ENCODE data around the gene PITPNB. TPM values are rescaled to one million over a fixed set of nuclear protein-coding genes. Genes with fewer than 3 reads are reported as not detected.

Gene PITPNB
- total RNA-seq, 1 donor from 2014 or later = 16.3 TPM

GRCh38 chr22:27805841-27806240 lies 113.2 kb downstream of the PITPNB start:
- H3K4me3 ChIP-seq (ENCODE audit: low read depth, low read length) = no peak overlapping the region
- no peak for DNase-seq (ENCODE audit: low read depth)
- no peak for TF ChIP-seq CTCF (conservative IDR thresholded peaks at IDR 0.05; ENCODE audit: low read depth, low read length)

GRCh38 chr22:27804470-27805297 lies 114.4 kb downstream of the PITPNB start:
- no peak for DNase-seq (ENCODE audit: low read depth)
- TF ChIP-seq CTCF (conservative IDR thresholded peaks at IDR 0.05; ENCODE audit: low read depth, low read length) = peak; percentile 71

GRCh38 chr22:27803841-27804415 lies 115.1 kb downstream of the PITPNB start:
- no peak for TF ChIP-seq CTCF (conservative IDR thresholded peaks at IDR 0.05; ENCODE audit: low read depth, low read length)
- no peak for DNase-seq (ENCODE audit: low read depth)
- H3K4me3 ChIP-seq (ENCODE audit: low read depth, low read length) = no peak overlapping the region

More at GRCh38 chr22:27804470-27805297, 114.4 kb downstream of the PITPNB start:
- H3K4me3 ChIP-seq (ENCODE audit: low read depth, low read length) = no peak overlapping the region

- peak overlapping the region; percentile 60 for H3K4me3 ChIP-seq (ENCODE audit: low read depth, low read length)
- DNase-seq (ENCODE audit: low read depth) = no peak
Measured at GRCh38 chr22:27802346-27803073, 116.5 kb downstream of the PITPNB start.

More at GRCh38 chr22:27802346-27803073, 116.5 kb downstream of the PITPNB start:
- no peak for TF ChIP-seq CTCF (conservative IDR thresholded peaks at IDR 0.05; ENCODE audit: low read depth, low read length)

Other genes with a start within 250 kb of the PITPNB start
- gene MN1, start 117.5 kb downstream of the PITPNB start, total RNA-seq = 0.06 and 2.1 TPM in 2 replicates

All from epithelial cell of proximal tubule (primary cell).